Body of pancreas (tissue), 4 donors: ENCODE measurements around the gene IKBKE.

Experiments
- CTCF ChIP-seq, 7 experiments: fragments of 450-650 bp in 4 of 7; fragments of 200-600 bp in 3 of 7; sonication (generic) in 3 of 7; IDR thresholded peaks; one replicate each; pipeline ENCODE4 v1.5.1; 2016 to 2019; ENCODE audit warnings: antibody characterized with exemption in 7 of 7
- POLR2A ChIP-seq, 3 donors: fragments of 450-650 bp; IDR thresholded peaks; one replicate each; pipeline ENCODE4 v1.6.1; 2016; ENCODE audit warnings: antibody characterized with exemption in 3 of 3, mild to moderate bottlenecking in 2 of 3

- TF ChIP-seq CTCF (IDR thresholded peaks at IDR 0.05) (no peak), POLR2A (IDR thresholded peaks at IDR 0.05) (no peak)
Measured at GRCh38 chr1:206492589-206492988, 22.3 kb downstream of the IKBKE start.
